ENCODE measurements around the gene PI4KA.

- TF ChIP-seq CTCF (IDR thresholded peaks at IDR 0.05; ENCODE audit: low read depth, low read length) (no peak), POLR2A (IDR thresholded peaks at IDR 0.05; ENCODE audit: extremely low read depth, insufficient read length) (no peak), MAX (IDR thresholded peaks at IDR 0.05; ENCODE audit: low read depth, low read length) (no peak)
Observed at GRCh38 chr22:20751185-20751851, 107.3 kb downstream of the PI4KA start.

All from NB4 (cell line).